Stimulated activated CD8-positive, alpha-beta memory T cell treated with anti-CD3 and anti-CD28 coated beads, Interleukin-2, amount 100 ng/mL, for 1 hour (primary cell): ENCODE measurements around the gene USP7.

Experiments
- DNase-seq, 2 donors: peaks; one replicate each; pipeline ENCODE4 v3.0.0-alpha.2; 2020; ENCODE audit warnings: low read depth in 2 of 2

USP7 gene

DNA sequence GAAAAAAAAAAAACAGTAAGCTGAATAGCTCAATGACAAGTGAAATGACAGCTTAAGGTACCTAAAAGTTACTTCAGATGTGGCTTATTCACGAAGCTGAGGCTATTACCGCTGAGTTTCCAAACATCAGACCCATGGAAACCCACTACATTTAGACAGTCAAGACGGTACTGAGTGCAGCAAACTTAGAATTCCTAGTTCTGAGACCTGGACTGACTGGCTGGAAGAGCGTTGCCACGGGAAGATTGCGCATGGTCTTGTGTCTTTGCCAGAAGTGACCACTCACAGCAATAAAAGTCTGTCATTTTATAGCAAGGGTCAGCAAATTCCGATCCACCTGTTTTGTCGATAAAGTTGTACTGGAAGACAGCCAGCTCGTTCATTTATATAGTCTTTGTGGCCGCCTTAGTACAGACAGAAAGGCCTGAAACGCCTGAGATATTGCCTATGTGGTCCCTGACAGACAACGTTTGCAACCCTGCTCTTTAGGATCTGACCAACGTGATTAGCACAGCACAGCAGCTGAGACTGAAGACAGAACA is 62.3 kb downstream of the USP7 start:
- DNase-seq: no peak

DNA sequence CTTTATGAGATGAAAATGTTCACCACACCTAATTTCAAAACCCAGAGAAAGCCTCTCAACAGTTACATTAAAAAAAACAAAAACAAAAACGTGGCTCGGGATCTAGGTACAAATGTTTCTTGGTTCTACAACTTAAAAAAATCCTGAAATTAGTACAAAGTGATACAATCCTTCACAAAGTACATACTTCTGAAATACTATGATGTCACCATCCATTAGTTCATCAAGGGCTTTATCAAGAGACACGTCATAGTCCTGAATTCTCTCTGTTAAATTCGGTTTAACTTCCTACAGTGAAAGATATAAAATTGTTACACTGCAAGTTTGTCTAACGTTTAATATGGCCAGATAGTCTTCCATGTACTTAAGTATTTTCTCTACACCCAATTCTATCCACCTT is 63.4 kb downstream of the USP7 start:
- no peak for DNase-seq

- no peak for DNase-seq
Observed at GRCh38 chr16:8899709-8900317, 63.9 kb downstream of the USP7 start.

- no peak for DNase-seq
Observed at GRCh38 chr16:8898660-8899318, 64.9 kb downstream of the USP7 start.

GRCh38 chr16:8894736-8895334 is 68.9 kb downstream of the USP7 start:
- DNase-seq: no peak

DNA sequence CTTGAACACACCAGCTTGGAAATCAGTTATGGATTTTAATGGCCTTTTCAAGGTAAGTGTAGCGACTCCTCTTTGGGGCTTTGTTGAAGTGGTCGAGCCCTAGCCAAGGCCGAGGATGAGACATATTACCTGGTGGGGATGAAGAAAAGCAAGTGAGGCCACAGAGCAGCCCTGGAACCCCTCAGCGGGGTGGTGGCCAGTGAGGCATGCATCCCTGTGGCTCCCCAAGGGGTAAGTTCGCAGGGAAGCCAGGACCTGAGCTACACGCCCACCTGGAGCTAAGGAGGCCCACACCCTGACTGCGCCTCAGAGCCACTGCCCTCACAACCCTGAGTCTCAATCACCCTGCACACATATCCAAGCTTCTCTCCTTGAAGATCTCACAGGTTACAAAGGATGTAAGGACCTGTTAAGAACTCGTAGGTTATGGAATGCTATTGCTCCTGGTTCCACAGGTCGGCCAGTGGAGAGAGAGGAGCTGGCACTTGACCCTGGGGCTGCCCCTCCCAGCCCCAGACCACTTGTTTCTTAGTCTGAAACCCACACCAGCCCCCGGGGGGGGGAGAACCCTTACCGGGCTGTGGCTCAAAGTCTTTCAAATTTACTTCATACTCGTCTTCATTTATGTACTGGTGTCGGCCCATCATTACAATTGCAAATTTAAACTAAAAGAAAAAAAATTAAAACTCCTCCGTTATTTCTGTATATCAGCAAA is 69.6 kb downstream of the USP7 start:
- no peak for DNase-seq

- DNase-seq: no peak
Observed at GRCh38 chr16:8893426-8893825, 70.3 kb downstream of the USP7 start.

- DNase-seq: no peak
Observed at GRCh38 chr16:8892101-8892575, 71.6 kb downstream of the USP7 start.

DNA sequence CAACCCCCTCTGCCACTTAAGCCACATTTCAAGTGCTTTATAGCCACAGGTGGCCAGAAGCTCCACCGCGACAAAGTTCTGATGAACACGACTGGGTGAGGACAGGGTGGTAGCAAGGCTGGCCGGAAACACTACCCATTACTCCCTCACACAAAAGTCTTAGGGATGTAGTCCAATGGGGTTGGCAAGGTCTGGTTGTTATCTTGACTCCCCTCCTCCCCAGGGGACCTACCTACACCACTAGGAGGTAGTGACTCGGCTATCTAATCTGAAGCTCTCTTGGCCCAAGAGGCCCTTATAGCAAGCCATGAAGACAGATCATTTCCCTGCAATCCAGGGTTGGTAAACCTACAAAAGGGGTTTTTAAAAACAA is 73.2 kb downstream of the USP7 start:
- no peak for DNase-seq

- no peak for DNase-seq
Observed at GRCh38 chr16:8889893-8890548, 73.7 kb downstream of the USP7 start.

DNA sequence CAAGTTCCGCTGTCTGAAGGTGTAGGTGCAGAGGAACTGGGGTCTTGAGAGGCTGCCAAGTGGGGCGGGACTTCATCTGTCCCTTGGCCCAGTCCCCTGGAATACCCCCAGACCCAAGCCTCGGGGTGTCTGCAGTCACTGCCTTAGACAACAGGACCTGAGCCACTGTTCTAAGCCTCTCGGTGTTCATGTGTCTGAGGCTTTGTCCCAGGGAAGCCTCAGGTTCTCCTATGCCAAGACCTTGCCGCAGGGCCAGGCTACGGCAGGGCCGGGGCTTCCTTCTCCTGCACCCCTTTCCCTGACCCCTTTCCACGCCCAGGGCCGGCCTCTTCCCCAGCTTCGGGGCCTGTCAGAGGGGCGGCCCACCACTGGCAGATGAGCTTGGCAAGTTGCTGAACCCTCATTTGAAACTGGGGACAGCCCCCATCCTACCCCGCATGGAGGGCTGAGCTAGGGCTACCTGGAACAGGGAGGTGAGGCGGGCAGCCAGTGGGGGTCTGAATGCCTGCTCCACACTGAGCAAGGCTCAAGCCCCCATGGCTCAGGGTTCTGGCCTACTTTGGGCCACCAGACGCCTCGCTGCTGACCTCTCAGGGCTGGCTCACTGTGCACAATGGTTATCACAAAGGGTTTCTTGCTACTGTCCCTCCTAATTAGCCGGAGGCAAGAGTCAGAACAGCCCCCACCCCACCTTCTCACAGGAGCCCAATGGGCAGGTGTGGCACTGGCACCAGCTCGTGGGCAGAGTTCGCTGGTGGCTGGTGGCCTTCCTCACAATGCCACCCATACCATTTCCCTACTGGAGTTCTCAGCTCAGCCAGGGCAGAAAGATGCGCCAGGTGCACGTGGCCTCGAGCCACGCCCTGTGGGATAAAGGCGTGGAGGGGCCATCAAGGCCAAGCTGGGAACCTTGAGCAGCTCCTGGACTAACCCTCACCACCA is 74.5 kb downstream of the USP7 start:
- no peak for DNase-seq

GRCh38 chr16:8887952-8888560 is 75.7 kb downstream of the USP7 start:
- no peak for DNase-seq

GRCh38 chr16:8887431-8887765 is 76.3 kb downstream of the USP7 start:
- no peak for DNase-seq

- no peak for DNase-seq
Observed at GRCh38 chr16:8886593-8887430, 76.9 kb downstream of the USP7 start.

DNA sequence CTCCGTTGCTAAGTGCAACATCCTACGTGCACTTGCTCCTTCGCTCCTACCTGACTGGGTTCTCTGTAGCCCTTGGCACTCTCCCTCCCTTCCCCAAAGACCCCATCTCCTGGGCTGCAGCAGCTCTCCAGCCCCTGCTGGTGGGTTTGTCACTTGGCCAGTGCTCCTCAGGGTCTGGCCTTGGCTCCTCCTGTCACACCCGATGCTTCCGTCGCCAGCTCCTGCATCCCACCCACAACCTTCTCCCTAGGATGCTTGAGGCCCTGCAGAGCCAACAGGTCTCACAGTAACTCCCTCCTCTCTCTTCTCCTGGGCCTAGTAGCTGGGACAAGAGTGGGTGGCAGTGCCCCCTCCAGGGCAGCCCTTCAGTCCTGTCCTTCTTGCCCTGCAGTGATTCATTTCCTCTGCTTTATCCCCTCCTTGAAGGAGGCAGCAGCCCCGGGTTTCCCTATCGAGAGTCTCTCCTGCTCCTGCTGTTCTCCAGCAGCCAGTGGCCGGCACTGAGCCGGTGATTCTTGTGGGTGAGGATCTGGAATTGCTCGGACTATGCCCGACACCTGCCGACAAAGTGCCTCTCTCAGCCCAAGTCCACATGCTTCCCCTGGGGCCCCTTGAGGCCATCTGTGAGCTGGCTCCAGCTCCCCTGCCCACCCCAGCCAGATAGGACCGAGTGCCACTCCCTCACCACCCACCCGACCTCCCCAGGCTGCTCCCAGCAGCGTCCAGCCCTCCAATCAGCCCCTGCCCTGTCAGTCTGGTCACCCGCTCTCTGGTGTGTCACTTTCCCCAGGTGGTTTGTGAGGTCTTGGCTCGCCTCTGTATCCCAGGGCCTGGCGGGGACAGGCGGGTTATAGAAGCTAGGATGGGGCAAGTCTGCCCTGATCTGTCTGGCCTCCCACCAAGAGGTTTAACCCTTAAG is 77.8 kb downstream of the USP7 start:
- DNase-seq: no peak

DNA sequence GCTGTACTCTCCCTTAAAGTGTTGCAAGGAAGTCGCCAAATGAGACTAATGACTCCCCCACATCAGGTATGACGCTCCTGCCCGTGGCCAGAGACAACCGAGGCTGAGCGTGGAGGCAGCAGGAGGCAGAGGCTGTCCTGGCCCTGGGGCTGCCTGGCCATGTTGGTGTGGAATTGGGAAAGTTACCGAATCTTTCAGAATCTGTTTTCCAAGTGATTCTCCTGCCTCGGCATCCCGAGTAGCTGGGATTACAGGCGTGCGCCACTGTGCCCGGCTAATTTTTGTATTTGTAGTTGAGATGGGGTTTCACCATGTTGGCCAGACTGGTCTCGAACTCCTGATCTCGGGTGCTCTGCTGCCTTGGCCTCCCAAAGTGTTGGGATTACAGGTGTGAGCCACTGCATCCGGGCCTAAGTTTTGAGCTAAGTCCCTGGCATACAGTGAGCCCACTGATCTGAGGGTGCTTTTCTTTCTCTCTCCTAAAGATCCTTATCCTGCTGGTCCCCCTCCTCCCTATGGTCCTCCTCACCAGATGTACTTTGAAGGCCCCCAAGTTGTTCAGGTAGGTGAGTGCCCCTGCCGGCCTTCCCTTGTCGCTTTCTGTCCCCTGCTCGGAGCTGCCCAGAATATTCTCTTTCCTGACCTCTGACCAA is 80.9 kb downstream of the USP7 start:
- DNase-seq: no peak

GRCh38 chr16:8882041-8882617 is 81.6 kb downstream of the USP7 start, which contains the start of gene LITAFD:
LITAFD (plus strand) TSS chr16:8882351; CDS start chr16:8884356, 2,005 bp downstream.
- DNase-seq: no peak
